GM08714 (cell line): ENCODE results near the gene INTS7.
"Not testable (repeated sequence)": the region's sequence is repeated elsewhere in the genome, so short reads cannot be mapped to it uniquely, and the experiment has no call there.

ENCODE experiments used
- H3K4me3 ChIP-seq: fragments of 200-500 bp; sonication (Bioruptor generic); 2 replicates; pipeline ENCODE4 v1.5.1; 2014; ENCODE audit warnings: mild to moderate bottlenecking, low read length, inconsistent platforms
- ZNF274 ChIP-seq: IDR thresholded peaks from 2 replicates; pipeline ENCODE4 v1.6.1; 2012; ENCODE audit warnings: mild to moderate bottlenecking, low read depth, low read length

The INTS7 gene

DNA sequence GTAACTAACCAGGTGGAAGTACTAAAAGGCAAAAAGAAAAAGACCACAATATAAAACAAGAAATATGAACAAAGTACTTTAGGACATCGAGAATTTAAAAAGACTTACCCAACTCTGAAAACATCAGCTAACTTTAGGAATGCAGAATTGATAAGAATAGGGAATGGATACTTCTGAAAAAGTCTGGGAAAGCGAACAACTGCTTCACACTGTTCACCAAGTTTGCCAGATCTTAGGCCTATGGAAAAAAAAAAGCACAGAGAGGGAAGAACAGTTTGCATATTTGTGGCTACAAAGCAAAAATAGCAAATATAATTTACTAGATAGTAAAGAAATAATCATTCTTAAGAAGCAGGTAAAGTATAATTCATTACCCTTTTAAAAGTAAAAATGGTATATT is 14.4 kb downstream of the INTS7 start:
- no peak for TF ChIP-seq ZNF274

DNA sequence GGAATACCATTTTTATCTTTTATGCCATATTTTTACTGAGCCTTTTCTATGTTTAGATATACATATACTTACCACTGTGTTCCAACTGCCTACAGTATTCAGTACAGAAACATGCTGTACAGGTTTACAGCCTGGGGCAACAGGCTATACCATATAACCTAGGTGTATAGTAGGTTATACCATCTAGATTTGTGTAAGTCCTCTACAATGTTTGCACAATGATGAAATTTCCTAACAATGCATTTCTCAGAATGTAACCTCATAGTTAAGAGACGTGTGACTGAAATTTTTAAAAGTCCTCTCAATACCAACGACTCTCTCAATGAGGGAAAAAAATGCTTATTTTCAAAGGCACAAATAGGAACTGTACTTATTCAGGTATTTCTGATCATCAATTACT is 21.7 kb downstream of the INTS7 start:
- TF ChIP-seq ZNF274, result no peak
- H3K4me3 ChIP-seq, result no peak overlapping the region

More for the DNA sequence above, 14.4 kb downstream of the INTS7 start:
- H3K4me3 ChIP-seq, result no peak overlapping the region

DNA sequence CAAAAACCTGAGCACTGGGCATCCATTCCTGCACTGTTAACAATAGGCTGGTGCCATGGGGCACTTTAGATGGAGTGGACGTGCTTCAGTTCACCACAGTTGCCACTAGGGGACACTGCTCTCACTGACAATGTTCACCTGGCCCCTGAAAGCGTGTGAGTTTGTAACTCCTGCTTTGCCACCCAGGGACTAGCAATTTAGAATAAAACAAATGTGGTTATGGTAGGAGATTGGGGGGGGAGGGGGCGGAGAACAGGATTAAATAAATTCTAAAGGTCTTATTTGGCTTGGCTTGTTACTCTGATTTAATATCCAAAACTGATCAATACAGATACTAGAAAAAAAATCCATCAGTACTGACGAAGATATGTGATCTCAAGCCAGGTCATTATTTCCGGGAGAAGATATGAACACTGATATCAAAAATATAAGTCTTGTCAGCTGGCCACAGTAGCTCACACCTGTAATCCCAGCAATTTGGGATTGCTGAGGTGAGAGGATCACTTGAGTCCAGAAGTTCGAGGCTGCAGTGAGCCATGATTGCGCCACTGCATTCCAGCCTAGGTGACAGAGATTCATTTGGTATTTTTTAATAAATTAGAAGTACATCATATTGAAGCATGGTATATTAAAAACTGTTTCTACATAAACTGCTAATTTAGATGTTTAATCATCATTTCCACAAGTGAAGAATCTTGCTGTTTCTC is 23.2 kb downstream of the INTS7 start:
- TF ChIP-seq ZNF274, result no peak
- no peak overlapping the region for H3K4me3 ChIP-seq

DNA sequence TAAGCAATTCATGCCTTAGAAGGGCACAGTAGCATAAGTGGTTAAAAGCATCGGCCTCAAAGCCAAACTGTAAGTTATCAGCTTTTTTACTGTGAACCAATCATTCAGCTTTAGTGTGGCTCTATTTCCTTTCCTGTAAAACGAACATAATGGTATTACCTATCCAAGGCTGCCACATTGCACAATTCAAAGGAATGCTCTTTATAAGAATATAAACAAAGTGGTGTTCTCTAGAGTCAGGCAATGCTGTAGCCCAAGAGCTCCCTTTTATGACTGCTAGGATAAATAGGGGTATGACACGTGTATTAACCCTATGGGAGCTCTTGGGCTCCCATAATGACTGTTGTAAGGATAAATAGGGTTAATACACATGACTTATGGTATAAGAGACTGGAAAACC is 25.4 kb downstream of the INTS7 start:
- no peak overlapping the region for H3K4me3 ChIP-seq
- TF ChIP-seq ZNF274, result no peak

DNA sequence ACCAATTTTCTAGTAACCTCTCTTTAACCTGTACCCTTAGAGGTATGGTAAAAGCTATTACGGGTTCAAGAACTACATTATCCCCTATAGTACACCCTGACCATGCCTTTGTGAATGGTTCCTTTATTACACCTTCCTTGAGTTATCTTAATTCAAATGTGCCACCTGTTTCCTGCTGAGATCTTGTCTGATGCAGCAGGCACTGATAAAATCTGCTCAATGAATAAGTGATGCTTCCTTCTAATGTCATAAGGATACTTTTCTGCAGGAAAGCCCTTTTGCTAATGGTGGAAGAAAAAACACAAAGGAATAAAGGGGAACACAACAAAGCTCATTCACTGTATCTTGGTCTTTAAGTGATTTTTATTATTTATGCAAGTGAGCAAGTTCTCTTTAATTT is 25.8 kb downstream of the INTS7 start:
- H3K4me3 ChIP-seq, result no peak overlapping the region
- no peak for TF ChIP-seq ZNF274

DNA sequence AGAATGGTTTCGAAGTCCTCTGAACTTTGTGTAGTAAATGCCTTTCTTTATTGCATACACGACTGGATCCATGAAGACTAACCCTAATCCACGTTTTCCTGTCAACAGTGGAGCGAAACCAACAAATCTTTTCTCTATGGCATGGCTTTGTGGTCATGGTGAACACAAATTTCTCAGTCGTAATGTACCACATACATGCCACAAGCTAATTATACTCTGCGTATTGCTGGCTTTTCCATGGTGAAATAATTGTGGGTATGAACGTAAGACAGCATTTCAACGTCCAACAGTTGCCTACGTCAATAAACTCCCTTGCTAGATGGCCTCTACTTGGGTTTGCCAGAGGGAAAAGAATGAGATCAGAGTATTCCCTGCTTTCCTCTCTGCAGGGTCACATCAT is 27.5 kb downstream of the INTS7 start:
- no peak for TF ChIP-seq ZNF274
- no peak overlapping the region for H3K4me3 ChIP-seq

DNA sequence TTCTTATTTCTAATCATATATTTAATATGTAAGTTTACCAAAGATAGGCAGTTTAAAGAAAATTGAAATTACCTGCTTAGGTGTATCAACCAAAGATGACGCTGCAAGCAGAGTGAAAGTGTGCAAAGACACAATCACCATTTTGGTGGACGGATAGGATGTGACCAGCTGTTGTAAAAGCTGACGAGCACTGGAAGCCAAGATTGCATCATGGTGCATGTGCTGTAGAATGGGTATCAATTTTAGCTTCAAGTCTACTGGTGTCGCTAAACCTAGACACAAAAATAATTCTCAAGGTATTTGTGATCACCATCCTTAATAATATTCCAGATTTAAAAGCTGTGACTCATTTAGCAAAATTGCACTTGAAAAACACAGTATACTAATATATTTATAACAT is 28.2 kb downstream of the INTS7 start:
- no peak for TF ChIP-seq ZNF274
- H3K4me3 ChIP-seq, result no peak overlapping the region

DNA sequence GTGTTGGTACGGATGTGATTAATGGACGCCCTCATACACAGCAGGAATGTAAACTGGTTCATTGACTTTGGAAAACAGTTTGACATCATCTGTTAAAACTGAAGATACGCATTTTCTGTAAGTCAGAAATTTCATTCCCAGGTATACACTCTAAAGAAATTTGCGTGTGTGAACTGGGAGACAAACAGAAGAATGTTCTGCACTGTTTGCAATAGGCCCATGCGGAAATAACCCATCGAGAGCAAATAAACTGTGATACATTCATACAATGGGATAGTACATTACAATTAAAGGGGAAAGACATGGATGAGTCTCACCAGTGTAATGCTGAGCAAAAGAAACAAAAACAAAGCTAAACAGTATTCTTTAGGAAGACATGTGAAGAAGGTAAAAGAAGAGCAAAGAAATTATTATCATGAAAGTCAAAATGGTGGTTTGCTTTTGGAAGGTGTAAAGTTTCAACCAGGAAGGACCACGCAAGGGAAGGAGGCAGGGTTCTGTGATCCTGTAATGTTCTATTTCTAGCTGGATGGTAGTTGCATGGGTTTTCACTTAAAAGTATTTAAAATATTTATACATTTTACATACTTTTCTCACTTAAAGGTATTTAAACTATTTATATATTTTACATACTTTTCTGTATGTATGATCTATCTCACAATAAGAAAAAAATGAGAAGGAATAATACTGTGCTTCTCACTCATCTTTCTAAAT is 30.3 kb downstream of the INTS7 start:
- TF ChIP-seq ZNF274, result no peak
- H3K4me3 ChIP-seq, result no peak overlapping the region

DNA sequence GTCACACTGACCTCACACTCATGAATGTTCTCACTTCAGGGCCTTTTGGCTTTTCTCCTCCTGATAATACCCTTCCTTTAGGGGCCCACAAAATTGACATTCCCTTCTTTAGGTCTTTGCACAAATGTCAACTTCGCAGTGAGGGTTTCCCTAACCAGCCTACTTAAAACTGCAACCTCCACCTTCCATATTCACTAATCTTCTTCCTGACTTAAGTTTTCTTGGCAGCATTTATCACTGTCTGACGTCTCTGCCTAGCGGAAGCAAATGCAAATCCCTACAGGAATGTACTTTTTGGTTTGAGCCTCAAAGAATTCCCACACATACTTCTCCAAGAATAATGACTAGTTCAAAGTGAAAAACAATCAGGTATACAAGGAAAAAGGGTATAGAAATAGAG is 32.8 kb downstream of the INTS7 start:
- no peak overlapping the region for H3K4me3 ChIP-seq
- no peak for TF ChIP-seq ZNF274

DNA sequence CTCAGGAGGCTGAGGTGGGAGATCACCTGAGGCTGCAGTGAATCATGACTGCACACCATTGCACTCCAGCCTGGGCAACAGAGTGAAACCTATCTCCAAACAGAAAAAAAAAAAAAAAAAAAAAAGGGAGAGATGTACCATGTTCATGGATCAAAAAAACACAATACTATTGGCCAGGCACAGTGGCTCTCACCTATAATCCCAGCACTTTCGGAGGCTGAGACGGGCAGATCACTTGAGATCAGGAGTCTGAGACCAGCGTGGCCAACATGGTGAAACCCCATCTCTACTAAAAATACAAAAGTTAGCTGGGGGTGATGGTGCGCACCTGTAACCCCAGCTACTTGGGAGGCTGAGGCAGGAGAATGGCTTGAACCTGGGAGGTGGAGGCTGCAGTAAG is 37.9 kb downstream of the INTS7 start:
- H3K4me3 ChIP-seq, result not testable (repeated sequence)

DNA sequence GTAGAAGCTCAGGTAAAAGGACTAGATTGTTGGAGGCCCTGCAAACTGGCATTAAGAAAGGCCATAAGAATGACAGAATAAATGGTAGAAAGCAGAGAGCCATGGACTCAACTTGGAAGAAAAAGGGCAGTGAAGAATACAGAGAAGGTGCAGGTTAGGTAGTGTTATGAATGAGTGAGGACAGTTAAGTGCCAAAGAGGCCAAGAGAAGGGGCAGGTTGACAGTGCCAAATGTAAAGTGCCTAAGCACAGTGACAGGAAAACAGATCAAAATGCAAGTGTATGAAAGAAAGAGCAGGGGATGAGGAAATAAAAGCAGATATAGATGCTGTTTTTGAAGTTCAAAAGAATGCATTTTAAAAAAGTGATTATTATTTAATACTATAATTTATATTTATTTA is 43.7 kb downstream of the INTS7 start:
- no peak overlapping the region for H3K4me3 ChIP-seq
- TF ChIP-seq ZNF274, result no peak

DNA sequence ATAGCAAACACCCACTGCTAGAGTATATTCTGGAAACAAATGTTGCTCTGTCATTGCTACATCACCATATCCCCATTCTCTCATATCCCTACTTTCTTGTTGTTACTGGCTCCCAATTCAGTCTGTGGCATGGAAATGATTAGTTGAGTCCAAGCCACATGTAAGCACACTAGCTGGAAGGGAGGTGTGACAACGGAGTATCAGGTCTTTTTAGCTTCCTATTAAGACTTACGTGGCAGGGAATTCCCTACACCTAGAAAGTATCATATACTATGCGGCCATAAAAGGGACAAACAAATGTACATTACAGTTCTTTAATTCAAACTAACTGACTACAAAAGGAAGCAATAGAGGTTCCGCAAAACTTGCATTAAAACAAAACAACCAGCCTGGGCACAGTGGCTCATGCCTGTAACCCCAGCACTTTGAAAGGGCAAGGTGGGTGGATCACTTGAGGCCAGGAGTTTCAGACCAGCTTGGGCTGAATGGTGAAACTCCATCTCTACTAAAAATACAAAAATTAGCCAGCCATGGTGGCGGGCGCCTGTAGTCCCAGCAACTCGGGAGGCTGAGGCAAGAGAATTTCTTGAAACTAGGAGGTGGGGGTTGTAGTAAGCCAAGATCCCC is 48.6 kb downstream of the INTS7 start:
- no peak for TF ChIP-seq ZNF274
- H3K4me3 ChIP-seq, result no peak overlapping the region

DNA sequence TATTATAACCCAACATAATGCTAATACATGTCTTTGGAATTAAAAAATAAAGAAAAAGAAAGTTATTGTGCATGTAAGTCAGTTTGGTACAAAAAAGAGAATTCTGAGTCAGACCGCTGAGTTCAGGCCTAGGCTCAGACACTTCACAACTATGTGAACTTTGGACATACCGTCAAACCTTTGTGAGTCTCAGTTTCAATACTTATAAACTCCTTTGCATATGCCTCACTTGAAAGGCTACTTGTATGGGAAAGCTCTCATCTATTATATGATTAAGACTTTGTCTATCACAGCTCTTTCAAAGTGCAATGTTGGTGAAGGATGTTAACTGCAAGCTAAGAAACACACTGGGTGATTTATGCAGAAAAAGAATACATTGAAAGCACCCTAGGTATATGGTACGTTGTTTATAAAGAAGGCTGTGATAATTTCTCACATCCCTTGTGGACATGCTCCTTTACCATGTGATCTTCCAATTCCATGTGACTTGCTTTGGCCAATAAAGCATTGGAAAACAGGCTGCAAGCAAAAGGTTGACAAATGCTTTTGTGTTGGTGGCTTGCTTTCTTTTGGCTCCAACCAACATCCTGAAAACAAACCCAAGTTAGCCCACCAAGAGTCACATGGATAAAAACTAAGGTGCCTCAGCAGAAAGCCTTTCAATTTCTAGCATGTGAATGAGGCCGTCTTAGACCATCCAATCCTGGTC is 49.6 kb downstream of the INTS7 start:
- H3K4me3 ChIP-seq, result no peak overlapping the region
- TF ChIP-seq ZNF274, result no peak

DNA sequence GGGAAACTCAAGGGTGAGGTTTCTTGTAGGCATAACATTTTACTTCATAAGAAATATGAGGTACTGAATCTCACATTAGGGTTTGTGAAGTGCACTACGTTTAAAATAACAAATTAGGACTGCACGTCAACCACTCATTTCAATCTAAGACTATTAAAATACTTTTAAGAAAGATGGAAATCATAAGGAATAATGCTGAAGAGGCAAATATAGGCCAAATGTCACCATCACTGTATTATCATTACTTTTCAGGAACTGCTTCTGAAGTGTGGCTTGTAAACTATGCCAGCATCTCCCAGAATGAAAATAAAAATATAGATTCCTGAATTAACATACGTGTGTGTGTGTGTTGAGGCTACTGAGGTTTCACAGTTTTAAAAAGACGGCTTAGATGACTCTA is 56.8 kb downstream of the INTS7 start:
- H3K4me3 ChIP-seq, result no peak overlapping the region
- no peak for TF ChIP-seq ZNF274
